ENCODE data around the gene LMX1B.

GRCh38 chr9:126618190-126618584, 4.5 kb downstream of the LMX1B start:
- no peak for TF ChIP-seq EZH2 (IDR thresholded peaks at IDR 0.05)
- TF ChIP-seq POLR2AphosphoS5 (IDR thresholded peaks at IDR 0.05; ENCODE audit: borderline replicate concordance, low read depth, low read length), result no peak
- TF ChIP-seq FOXP2 (optimal IDR thresholded peaks at IDR 0.05; ENCODE audit: control extremely low read depth, extremely low read length, insufficient read depth), result no peak

Data from SK-N-MC (cell line).